Activated T-cell treated with anti-CD3 and anti-CD28 coated beads for 4 hours (primary cell): ENCODE results near the gene RERE.

Experiments used
- DNase-seq: peaks from one replicate; pipeline ENCODE4 v3.0.0-alpha.2; 2020

RERE gene

DNA sequence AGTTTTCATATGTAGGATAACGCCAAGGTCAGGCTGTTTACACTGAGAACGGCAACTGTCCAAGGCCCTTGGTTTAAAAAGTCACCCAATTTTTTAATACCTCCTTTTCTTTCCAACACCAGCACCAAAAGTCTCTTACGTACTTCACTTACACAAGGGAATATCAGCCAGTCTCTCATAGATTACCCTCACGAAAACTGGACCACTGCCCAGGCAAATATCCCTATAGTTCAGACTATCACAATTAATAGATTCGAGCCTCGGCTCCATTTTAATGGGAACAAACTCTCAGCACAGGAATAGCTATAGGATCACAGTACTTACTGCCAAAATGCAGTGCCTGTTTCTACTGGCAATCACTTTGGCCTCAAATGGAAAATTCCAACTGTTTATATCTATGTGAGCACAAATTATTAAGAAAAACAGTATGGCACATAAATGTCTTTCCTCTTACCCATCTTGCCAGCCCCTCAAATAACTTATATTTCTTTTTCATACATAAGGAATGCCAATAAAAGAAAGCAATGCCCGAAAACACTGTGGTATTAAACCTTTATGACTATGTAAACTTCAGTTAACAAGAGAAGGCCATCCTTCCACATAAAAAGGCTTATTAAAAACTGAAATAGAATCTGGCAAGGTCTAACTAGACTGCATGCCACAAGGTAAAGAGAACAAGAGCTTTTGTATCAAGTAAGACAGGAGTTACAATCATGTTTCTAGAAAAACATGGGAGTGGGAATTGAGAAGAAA lies 401.7 kb downstream of the RERE start:
- no peak for DNase-seq

GRCh38 chr1:8412183-8412831 lies 405.1 kb downstream of the RERE start:
- no peak for DNase-seq

- no peak for DNase-seq
Observed at GRCh38 chr1:8411803-8412182, 405.6 kb downstream of the RERE start.

- DNase-seq = no peak
Observed at GRCh38 chr1:8410791-8411190, 406.6 kb downstream of the RERE start.

DNA sequence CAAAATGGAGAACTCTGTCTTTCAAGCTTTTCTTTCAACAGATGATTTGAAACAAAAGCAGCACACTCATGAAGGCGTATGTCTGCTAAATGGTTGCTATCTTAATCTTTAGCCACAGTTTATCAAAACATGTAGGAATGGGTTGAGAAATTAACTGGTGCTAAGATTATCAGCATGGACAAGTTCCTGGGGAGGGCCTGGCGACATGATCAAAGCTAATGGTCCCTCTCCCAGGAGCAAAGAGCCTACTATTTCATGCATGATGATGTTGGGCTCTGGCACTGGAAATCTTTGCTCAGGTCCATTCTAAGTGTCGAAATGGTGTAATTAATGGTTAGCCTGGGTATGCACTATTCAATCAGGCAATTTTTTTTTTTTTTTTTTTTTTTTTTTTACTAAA lies 407.8 kb downstream of the RERE start:
- DNase-seq = no peak

DNA sequence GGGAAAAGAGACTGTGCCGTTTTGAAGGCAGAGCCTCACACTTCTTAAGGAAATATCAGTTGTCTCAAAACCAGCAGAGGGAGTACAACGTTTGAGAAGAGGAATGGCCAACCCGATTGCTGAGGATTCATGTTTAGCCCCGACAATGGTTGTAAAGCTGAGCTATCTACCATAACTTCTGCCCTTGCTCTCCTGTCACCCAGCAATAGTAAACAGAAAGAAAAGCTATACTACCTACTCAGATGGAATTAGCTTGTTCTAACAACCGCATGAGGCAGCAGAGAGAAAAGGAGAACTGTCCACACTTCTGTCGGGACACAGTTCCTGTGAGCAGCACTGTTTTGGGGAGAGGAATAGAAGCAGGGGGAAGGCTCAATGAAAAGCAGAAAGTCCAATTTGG lies 408.3 kb downstream of the RERE start:
- no peak for DNase-seq

GRCh38 chr1:8408151-8408839 lies 409.1 kb downstream of the RERE start:
- no peak for DNase-seq

- DNase-seq = no peak
Observed at GRCh38 chr1:8407652-8408051, 409.8 kb downstream of the RERE start.

DNA sequence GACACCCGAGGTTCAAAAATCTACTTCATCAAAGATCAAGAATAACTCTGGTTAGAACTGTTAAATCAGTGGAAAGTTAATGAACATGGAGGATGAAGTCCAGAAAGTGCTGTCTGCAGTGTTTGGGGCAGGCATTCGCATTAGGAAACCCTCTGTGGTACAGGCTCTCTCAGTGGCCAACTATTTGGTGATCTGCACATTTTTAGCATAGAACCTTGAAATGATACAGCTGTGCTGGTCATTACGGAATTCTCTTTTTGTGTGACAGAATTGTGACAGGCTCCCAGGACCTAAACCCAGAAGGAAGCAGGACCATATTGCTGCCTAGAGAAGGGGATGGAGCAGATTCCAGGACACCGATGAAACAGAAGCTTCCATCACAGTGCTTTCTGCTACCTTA lies 410.5 kb downstream of the RERE start:
- no peak for DNase-seq

- no peak for DNase-seq
Observed at GRCh38 chr1:8406011-8406410, 411.4 kb downstream of the RERE start.

DNA sequence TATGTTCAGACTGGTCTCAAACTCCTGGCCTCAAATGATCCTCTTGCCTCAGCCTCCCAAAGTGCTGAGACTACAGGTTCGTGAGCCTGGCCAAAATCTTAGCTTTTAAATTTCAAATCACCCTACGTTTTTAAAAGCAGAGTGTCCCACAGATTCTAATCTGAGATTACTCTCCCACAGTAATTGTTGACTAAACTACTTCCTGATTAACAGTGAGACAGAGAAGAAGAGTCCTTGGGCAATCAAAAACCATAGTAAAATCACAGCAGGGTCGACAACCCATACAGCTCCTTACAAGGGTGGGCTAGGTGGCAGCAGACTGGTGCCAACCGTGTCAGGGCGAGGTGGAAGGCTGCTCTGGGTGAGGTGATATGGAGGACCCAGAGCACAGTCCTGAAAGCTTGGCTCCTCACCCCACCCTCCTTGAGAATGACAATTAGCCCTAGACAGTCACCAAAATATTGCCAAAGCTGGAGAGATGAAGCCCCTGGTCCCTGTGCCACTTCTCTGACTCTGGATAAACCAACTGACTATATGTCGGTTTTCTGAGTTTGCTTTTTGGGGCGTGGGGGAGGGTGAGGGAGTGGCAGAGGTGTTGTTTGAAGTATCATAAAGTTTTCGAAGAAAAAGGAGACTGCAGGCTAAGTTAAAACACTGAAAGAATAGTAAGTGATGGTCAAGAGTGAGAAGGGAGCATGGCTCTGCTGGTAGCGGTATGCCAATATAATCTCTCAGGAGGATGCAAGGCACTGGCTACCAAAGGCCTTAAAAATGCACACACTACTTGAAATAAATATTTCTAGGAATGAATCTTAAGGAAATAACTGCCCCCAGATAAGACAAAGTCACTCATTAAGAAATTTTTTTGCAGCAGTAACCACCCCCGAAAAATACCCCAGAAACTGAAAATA lies 412.7 kb downstream of the RERE start:
- DNase-seq = no peak

GRCh38 chr1:8402109-8402710 lies 415.2 kb downstream of the RERE start:
- no peak for DNase-seq

- no peak for DNase-seq
Observed at GRCh38 chr1:8398677-8399076, 418.8 kb downstream of the RERE start.

DNA sequence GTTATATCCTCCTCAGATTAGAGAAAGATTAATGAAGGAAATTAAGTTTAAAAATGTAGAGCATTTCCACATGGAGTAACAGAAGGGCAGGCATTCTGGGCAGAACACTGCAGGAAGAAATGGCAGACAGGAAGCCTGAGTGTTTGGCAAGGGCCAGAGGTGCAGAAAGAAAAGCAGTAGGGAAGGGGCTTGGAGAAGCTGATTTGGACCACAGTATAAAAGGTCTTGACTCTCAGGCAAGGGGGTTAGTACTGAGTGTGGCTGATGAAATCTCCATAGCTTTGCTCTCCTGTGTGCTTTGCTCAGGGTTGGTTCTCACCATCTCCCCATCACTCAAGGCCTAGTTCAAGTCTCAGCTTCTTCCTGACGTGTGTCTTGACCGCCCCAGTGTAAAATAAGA lies 419.4 kb downstream of the RERE start:
- DNase-seq = no peak

GRCh38 chr1:8397511-8397910 lies 419.9 kb downstream of the RERE start:
- DNase-seq = no peak

DNA sequence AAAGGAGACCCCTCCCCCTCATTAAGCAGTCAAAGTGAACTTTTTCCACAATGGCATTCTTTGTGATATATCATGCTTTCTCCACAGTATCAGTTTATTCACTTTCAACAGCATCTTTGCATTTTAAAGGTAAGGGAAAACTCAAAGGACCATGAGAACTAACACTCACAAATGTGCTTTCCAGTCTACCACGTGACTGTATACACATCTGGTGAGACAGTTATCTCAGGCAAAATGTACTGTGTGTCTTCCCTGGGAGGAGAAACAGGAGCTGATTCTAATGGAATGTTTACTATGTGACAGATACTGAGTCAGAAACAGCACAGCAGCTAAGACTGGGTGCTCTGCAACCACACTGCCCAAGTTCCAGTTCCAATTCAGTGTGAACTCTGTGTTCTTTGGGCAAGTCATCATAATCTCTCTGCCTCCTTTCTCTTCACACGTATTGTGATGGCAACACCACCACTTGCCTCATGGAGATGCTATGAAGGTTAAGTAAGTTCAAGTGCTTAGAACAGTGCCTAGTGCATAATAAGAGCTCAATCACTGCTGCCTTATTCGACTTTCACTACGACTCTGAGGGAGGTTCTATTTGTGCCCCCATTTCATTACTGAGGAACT lies 420.5 kb downstream of the RERE start:
- no peak for DNase-seq

GRCh38 chr1:8396083-8396785 lies 421.2 kb downstream of the RERE start:
- DNase-seq = no peak

- no peak for DNase-seq
Observed at GRCh38 chr1:8395433-8395866, 422.0 kb downstream of the RERE start.

DNA sequence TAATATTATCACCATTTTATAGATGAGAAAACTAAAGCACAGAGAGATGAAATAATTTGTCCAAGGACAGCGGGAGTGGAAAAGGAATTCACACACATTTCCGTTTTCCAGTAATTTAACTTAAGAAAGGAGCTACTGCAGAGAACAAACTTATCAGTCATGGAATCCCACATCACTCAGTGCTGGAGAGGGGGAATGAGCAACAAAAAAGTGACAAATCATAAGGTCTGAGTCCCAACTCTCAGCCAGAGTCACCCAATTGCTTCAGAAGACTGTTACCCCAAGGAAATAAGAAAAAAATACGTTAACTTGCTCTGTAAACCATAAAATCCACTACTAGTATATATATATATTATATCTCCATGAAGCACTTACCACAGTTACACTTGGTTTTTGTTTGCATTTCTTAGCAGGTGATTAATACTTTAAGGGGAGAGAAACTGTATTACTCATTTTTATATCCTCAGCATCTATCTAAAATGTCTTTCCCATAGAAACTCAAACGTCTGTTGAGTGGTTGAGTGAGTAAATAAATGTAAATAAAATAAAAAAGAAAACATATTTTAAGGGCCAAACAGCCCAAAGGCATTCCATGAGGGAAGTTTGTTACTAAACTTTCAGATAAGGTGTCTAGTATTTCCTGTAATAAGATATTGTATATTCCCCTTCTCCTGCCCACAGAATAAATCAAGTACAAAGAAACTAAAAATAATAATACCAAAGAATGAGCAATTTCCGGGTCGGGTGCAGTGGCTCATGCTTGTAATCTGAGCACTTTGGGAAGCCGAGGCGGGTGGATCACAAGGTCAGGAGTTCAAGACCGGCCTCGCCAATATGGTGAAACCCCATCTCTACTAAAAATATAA lies 422.8 kb downstream of the RERE start:
- no peak for DNase-seq

- no peak for DNase-seq
Observed at GRCh38 chr1:8392522-8392921, 424.9 kb downstream of the RERE start.

DNA sequence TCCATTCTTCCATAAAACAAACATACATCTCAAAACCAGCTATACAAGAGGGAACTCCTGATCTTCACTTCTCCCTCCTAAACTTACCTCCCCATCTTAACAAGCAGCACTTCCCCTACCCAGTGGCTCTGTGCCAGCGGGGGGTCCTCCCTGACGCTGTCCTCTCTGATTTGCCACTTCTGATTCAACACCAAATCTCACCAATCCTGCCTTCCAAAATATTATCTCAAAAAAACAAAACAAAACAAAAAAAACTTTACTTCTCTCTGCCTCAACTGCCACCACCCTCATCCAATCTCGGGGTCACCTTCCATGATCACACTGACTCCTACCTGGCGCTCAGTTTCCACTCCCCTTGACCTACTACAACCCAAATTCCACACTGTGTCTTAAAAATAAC lies 426.7 kb downstream of the RERE start:
- DNase-seq = no peak
